ENCODE measurements around the gene CLDN25. TPM values are rescaled to one million over a fixed set of nuclear protein-coding genes. Genes with fewer than 3 reads are reported as not detected.

CLDN25 gene
- polyA plus RNA-seq, 1 donor (not counting 4 experiments of a cell fraction or from before 2014, with no cell fraction given): not detected

DNA sequence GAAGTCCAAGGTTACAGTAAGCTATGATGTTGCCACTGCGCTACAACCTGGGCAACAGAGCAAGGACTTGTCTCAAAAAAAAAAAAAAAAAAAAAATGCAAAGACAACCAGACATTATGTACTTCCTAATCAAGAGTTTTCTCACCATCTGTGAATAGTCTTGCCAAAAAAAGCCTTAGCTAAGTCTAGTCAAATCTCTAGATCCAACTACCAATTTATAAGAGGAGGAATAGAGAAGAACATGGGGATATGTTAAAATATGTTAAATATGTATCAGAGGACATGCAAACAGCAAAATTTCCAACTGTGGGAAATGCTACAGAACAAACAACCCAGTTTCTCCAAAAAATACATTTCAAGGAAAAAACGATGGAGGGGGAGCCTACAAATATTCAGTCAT lies 50.2 kb downstream of the CLDN25 start:
- peaks cover 0 to 6% of the 10 kb centered on the region in 2 experiments for H3K36me3 ChIP-seq (ENCODE audit: control insufficient read depth in 2 of 2, extremely low read depth in 1 of 2, insufficient read depth in 2 of 2, low read length in 2 of 2)
- no peaks in the 10 kb centered on the region for H3K4me1 ChIP-seq (ENCODE audit: control insufficient read depth, extremely low read depth, insufficient read depth, low read length)
- no peak overlapping the region for H3K9ac ChIP-seq (ENCODE audit: control insufficient read depth, extremely low read depth, insufficient read depth, low read length)
- dilution Hi-C loops (cut with MboI; ENCODE audit: extremely low pct_ligation_motif_present, low sequenced_read_pairs): no loop called here
- no peak overlapping the region for H3K27ac ChIP-seq (ENCODE audit: control insufficient read depth, insufficient read depth, low read length)
- DNase-seq (ENCODE audit: low read depth, low spot score) (no peak), FAIRE-seq (no peak)
- no peak overlapping the region for H3K4me2 ChIP-seq (ENCODE audit: control insufficient read depth, extremely low read depth, insufficient read depth, low read depth, low read length)
- no peaks in the 10 kb centered on the region for H3K79me2 ChIP-seq (ENCODE audit: control insufficient read depth, insufficient read depth, low read length)
- no peak overlapping the region for H3K4me3 ChIP-seq (ENCODE audit: control insufficient read depth in 2 of 3, extremely low read depth in 1 of 3, insufficient read depth in 2 of 3, low read depth in 1 of 3, low read length in 3 of 3)
- no peaks in the 10 kb centered on the region for H4K20me1 ChIP-seq (ENCODE audit: control insufficient read depth, extremely low read depth, insufficient read depth, low read length)
- no peak overlapping the region for H2AFZ ChIP-seq (ENCODE audit: control insufficient read depth, low read length)
- TF ChIP-seq EZH2 (IDR thresholded peaks at IDR 0.05; ENCODE audit: low read length): no peak
- TF ChIP-seq, protein P1, sequence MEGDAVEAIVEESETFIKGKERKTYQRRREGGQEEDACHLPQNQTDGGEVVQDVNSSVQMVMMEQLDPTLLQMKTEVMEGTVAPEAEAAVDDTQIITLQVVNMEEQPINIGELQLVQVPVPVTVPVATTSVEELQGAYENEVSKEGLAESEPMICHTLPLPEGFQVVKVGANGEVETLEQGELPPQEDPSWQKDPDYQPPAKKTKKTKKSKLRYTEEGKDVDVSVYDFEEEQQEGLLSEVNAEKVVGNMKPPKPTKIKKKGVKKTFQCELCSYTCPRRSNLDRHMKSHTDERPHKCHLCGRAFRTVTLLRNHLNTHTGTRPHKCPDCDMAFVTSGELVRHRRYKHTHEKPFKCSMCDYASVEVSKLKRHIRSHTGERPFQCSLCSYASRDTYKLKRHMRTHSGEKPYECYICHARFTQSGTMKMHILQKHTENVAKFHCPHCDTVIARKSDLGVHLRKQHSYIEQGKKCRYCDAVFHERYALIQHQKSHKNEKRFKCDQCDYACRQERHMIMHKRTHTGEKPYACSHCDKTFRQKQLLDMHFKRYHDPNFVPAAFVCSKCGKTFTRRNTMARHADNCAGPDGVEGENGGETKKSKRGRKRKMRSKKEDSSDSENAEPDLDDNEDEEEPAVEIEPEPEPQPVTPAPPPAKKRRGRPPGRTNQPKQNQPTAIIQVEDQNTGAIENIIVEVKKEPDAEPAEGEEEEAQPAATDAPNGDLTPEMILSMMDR (optimal IDR thresholded peaks at IDR 0.05 in 1 of 3, IDR thresholded peaks at IDR 0.05 in 1 of 3, conservative IDR thresholded peaks at IDR 0.05 in 1 of 3; ENCODE audit: extremely low read depth in 1 of 3, insufficient read depth in 2 of 3, low read length in 3 of 3): no peak
- H3K9me1 ChIP-seq (ENCODE audit: control insufficient read depth, extremely low read depth, insufficient read depth, low read length): no peaks in the 10 kb centered on the region
- no peaks in the 10 kb centered on the region for H3K9me3 ChIP-seq (ENCODE audit: control insufficient read depth, low read depth, low read length)
- no peaks in the 10 kb centered on the region for H3K27me3 ChIP-seq (ENCODE audit: control insufficient read depth, extremely low read depth, insufficient read depth, low read length)

Small RNA genes lying within 50 kb of the gene (small RNA-seq; reads per million reads assigned to genes)
- gene LRRC37A13P (ENCODE audit: insufficient read length in 3 of 3, low read depth in 3 of 3, low replicate concordance in 1 of 3) (0 reads per million in 3 experiments), gene RPS29P19 (ENCODE audit: insufficient read length in 3 of 3, low read depth in 3 of 3, low replicate concordance in 1 of 3) (0 reads per million in 3 experiments)

Other genes starting within 250 kb of the CLDN25 start
- 0.04 to 0.19 TPM (median 0.06 TPM) in 3 replicates for gene TMPRSS5, start 73.5 kb upstream of the CLDN25 start, polyA plus RNA-seq
- 13.7 to 21.3 TPM (median 17.0 TPM) in 3 replicates for gene ZW10, start 6.1 kb upstream of the CLDN25 start, polyA plus RNA-seq
- gene USP28, start 95.8 kb downstream of the CLDN25 start, polyA plus RNA-seq: 24.1 to 37.4 TPM (median 31.0 TPM) in 3 replicates
- gene HTR3B, start 125.0 kb downstream of the CLDN25 start, polyA plus RNA-seq: not detected in 3 replicates
- not detected in 3 replicates for gene HTR3A, start 195.3 kb downstream of the CLDN25 start, polyA plus RNA-seq

Measured in keratinocyte (primary cell).